GM12878 (cell line): ENCODE results near the gene TRAF2. TPM values are rescaled to one million over a fixed set of nuclear protein-coding genes. Genes with fewer than 3 reads are reported as not detected.

Source experiments
- ATAC-seq: fragments of 200-7000 bp; cut with Tn5 transposase; 3 replicates; pipeline ENCODE4 v1.9.1; 2020; ENCODE audit warnings: mild to moderate bottlenecking, moderate library complexity
- BruUV-seq: library from RNA; stranded (reverse); fragments of 400-500 nt; replicated peaks from 2 replicates; lab custom pipeline; 2021; lab: Mats Ljungman, UMichigan
- CTCF ChIA-PET: fragments of 300-600 bp; sonication (Branson Sonifier 250); formaldehyde crosslinking; extraction: SDS; loops from one replicate; lab custom pipeline; 2021; ENCODE audit warnings: inconsistent platforms; lab: Yijun Ruan, JAX
- POLR2A ChIA-PET: fragments of 350-600 bp; formaldehyde crosslinking; extraction: SDS; loops from one replicate; lab custom pipeline; 2021; ENCODE audit warnings: inconsistent platforms; lab: Charles Lee
- RAD21 ChIA-PET: fragments of 300-600 bp; sonication (Branson Sonifier 250); formaldehyde crosslinking; loops from one replicate; lab custom pipeline; 2023; ENCODE audit warnings: antibody characterized with exemption; ENCODE audit not compliant: unreplicated experiment; lab: Charles Lee
- SMC1A ChIA-PET: fragments of 300-600 bp; sonication (Branson Sonifier 250); formaldehyde crosslinking; loops from one replicate; lab custom pipeline; 2023; ENCODE audit not compliant: unreplicated experiment, uncharacterized antibody; lab: Charles Lee
- DNase-seq: peaks from one replicate; pipeline ENCODE4 v3.0.0-alpha.2; 2011; ENCODE audit warnings: low read depth, low spot score
- FAIRE-seq: peaks from 3 replicates; lab custom pipeline; 2011; peaks lifted over from hg19 to GRCh38; lab: Jason Lieb, UNC
- H2AFZ ChIP-seq: 2 replicates; pipeline ENCODE4 v1.6.0; 2011; ENCODE audit warnings: low read depth, low read length, control low read depth; ENCODE audit not compliant: control insufficient read depth
- H3K27ac ChIP-seq: 2 replicates; pipeline ENCODE4 v1.5.1; 2011; ENCODE audit warnings: control low read depth; ENCODE audit not compliant: control insufficient read depth, insufficient read depth
- H3K27me3 ChIP-seq, 2 experiments: replicated peaks in 1 of 2; 2 replicates each; pipeline versions ENCODE4 v1.6.0 to v1.6.1; 2011; ENCODE audit warnings: low read length in 1 of 2; ENCODE audit not compliant: control insufficient read depth in 2 of 2, insufficient read depth in 2 of 2
- H3K36me3 ChIP-seq, 2 experiments: 2 replicates each; pipeline ENCODE4 v1.5.1; 2011; ENCODE audit warnings: low read length in 1 of 2; ENCODE audit not compliant: control insufficient read depth in 2 of 2, insufficient read depth in 2 of 2
- H3K4me1 ChIP-seq: 2 replicates; pipeline ENCODE4 v1.6.1; 2011; ENCODE audit warnings: mild to moderate bottlenecking, low read length, moderate library complexity, mixed read lengths; ENCODE audit not compliant: control insufficient read depth, insufficient read depth
- H3K4me2 ChIP-seq: 2 replicates; pipeline ENCODE4 v1.6.0; 2011; ENCODE audit warnings: control low read depth; ENCODE audit not compliant: control insufficient read depth, insufficient read depth
- H3K4me3 ChIP-seq: fragments of 200-600 bp; sonication (generic); 2 replicates; pipeline ENCODE4 v1.5.1; 2016
- H3K79me2 ChIP-seq: 2 replicates; pipeline ENCODE4 v1.6.0; 2011; ENCODE audit warnings: low read length; ENCODE audit not compliant: control insufficient read depth, insufficient read depth
- H3K9ac ChIP-seq: 2 replicates; pipeline ENCODE4 v1.8.0; 2011; ENCODE audit warnings: low read length, control low read depth, mixed read lengths; ENCODE audit not compliant: control insufficient read depth, insufficient read depth
- H3K9me3 ChIP-seq: replicated peaks from 3 replicates; pipeline ENCODE4 v1.5.1; 2011; ENCODE audit warnings: mild to moderate bottlenecking, low read length; ENCODE audit not compliant: control insufficient read depth, insufficient read depth
- H4K20me1 ChIP-seq: 2 replicates; pipeline ENCODE4 v1.6.0; 2011; ENCODE audit not compliant: control insufficient read depth, insufficient read depth
- CTCF ChIP-seq, 3 experiments: IDR thresholded peaks in 2 of 3; conservative IDR thresholded peaks in 1 of 3; 2 replicates each; pipeline ENCODE4 v1.5.1; 2011; ENCODE audit warnings: low read depth in 3 of 3, low read length in 3 of 3, mild to moderate bottlenecking in 3 of 3, control low read depth in 2 of 3, moderate library complexity in 2 of 3, inconsistent platforms in 1 of 3, mixed read lengths in 1 of 3; ENCODE audit not compliant: control insufficient read depth in 2 of 3, insufficient read depth in 1 of 3; ENCODE audit errors: extremely low read depth in 1 of 3
- ZBTB11 ChIP-seq: fragments of 450-650 bp; formaldehyde crosslinking; IDR thresholded peaks from 2 replicates; pipeline ENCODE4 v1.5.0; 2022; ENCODE audit warnings: mild to moderate bottlenecking, missing genetic modification characterization
- WGBS: methylation state at CpG from one replicate; pipeline ENCODE4 v1.1.6; 2016; ENCODE audit warnings: low lambda C conversion rate; ENCODE audit not compliant: insufficient replicate concordance, insufficient coverage; ENCODE audit errors: missing lambda C conversion rate; 5-methylcytosine and 5-hydroxymethylcytosine counted together
- in situ Hi-C: fragments of 300-500 bp; cut with MboI; formaldehyde crosslinking; loops from 9 replicates; pipeline ENCODE4 v1.14.3; 2018; ENCODE audit warnings: mixed read lengths
- intact Hi-C: fragments of 100-400 bp; cut with micrococcal nuclease; formaldehyde crosslinking; loops from one replicate; pipeline ENCODE4 v1.14.2; 2022; ENCODE audit not compliant: unreplicated experiment
- polyA plus RNA-seq, 11 experiments: library from polyadenylated mRNA; depleted of rRNA in 4 of 11; unstranded in 6 of 11; stranded (reverse) in 5 of 11; fragments of >200 nt; fragmentation: Nextera tagmentation in 4 of 11; fragmentation: Illumina TruSeq in 1 of 11; extraction: Ambion mirVana in 4 of 11; extraction: Trizol in 1 of 11; gene quantifications; 1 replicate in 1 of 11; 2 replicates in 10 of 11; pipeline versions ENCODE4 v1.2.1 to v1.2.3, GENCODE V29; 2011 to 2016; ENCODE audit warnings: inconsistent platforms in 2 of 11, missing spikeins in 2 of 11, low read depth in 1 of 11
- total RNA-seq, 4 experiments: library from RNA; depleted of rRNA in 3 of 4; stranded (reverse); fragments of >200 nt in 3 of 4; fragmentation: Illumina TruSeq in 1 of 4; extraction: Trizol in 1 of 4; gene quantifications; 2 replicates each; pipeline versions ENCODE4 v1.2.1 to v1.2.3, GENCODE V29; 2013 to 2021

TRAF2 gene
- total and polyA plus RNA-seq, 10 of the 15 experiments (the other 5 are each of a cell fraction or from before 2014, with no cell fraction given): 0.34 to 39.5 (median 18.7) TPM

DNA sequence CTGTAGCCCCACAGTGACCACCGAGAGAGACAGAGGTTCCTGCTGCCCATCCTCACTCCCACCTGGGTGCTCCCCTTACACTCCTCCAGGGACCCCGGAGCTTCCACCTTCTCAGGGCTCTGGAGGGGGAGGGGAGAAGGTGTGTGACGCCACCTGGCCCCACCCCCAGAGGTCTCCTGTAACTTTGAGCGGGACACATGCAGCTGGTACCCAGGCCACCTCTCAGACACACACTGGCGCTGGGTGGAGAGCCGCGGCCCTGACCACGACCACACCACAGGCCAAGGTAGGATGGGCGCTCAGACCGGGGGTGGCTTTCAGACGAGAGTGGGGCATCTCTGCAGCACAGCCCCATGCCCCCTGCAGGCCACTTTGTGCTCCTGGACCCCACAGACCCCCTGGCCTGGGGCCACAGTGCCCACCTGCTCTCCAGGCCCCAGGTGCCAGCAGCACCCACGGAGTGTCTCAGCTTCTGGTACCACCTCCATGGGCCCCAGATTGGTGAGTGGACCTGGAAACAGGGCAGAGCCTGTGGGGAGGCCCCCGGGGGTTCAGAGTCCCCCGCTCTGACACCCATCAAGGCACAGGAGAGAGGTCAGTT, 29.7 kb upstream of the TRAF2 start:
- Histone ChIP-seq H3K4me2 (no peak overlapping the region), H3K27me3 (no peaks in the 10 kb centered on the region), H2AFZ (no peak overlapping the region), H3K79me2 (no peaks in the 10 kb centered on the region), H3K36me3 (peaks cover 0 to 6% of the 10 kb centered on the region in 2 experiments; a peak in 2 of 4 replicates), H3K9me3 (no peaks in the 10 kb centered on the region), H4K20me1 (no peaks in the 10 kb centered on the region), H3K4me3 (no peak overlapping the region), H3K9ac (no peak overlapping the region), H3K27ac (no peak overlapping the region), H3K4me1 (no peaks in the 10 kb centered on the region)
- FAIRE-seq: no peak
- in situ Hi-C loops: no loop called here
- ChIA-PET SMC1A (no interaction called here), POLR2A (interaction anchor here (0.8 kb wide), 1 partner anchor 16 kb away, joined by 5 read pairs; no protein-coding TSS in a partner anchor), CTCF (no interaction called here), RAD21 (no interaction called here)
- BruUV-seq: no TSS peak
- ATAC-seq: no peak
- intact Hi-C loops: no loop called here
- DNase-seq: no peak
- WGBS: 58% methylated on average over 14 of the region's 14 CpGs
- TF ChIP-seq ZBTB11 (no peak), CTCF (IDR thresholded peaks at IDR 0.05 in 2 of 3, conservative IDR thresholded peaks at IDR 0.05 in 1 of 3; ENCODE audit: control insufficient read depth in 2 of 3, extremely low read depth in 1 of 3, insufficient read depth in 1 of 3, low read depth in 3 of 3, low read length in 3 of 3) (0 out of 6 replicates have a peak, but pooled peaks of 1 of the 3 experiments have one; percentile 18)
